Stimulated activated CD4-positive, alpha-beta T cell treated with anti-CD3 and anti-CD28 coated beads, Interleukin-2, amount 100 ng/mL, for 24 hours (primary cell): Measurements from ENCODE around the gene CCER1.

Experiments used
- DNase-seq, 2 donors: peaks; one replicate each; pipeline ENCODE4 v3.0.0-alpha.2; 2020

Gene CCER1

DNA sequence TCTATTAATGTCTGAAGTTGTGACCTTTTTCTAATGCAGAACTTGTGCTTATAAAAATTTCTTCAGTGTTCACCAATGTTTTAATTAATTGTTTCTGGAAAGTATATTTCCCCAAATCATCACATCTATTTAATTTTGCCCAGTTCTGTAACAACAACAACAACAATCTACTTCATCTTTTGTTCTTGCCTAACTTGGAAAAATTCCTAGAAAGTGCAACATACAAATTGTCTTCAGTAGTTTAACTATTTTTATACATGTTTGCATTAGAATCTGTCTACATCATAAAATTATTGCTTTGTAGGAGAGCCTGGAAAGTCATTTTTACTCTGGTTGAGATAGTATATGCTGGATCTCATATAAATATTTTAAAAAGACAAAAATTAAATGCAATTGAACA is 38.5 kb downstream of the CCER1 start:
- no peak for DNase-seq

DNA sequence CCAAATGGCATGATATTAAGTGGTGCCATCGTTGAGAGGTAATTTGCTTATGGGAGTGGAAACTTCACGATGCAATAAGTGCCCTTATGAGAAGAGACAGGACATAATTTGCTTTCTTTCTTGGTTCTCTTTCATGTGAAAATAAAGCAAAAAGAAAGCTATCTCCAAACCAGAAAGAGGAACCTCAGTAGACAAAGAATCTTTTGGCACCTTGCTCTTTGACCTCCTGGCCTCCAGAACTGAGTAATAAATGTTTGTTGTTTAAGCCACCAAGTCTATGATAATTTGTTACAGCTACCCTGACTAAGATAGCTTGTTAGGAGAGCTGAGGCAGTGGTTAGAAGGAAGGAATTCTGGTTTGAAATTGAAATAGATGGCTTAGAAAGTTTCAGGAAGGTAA is 39.6 kb downstream of the CCER1 start:
- no peak for DNase-seq

GRCh38 chr12:90910958-90911357 is 44.0 kb downstream of the CCER1 start:
- no peak for DNase-seq

- no peak for DNase-seq
These were observed 45.8 kb downstream of the CCER1 start for GRCh38 chr12:90909069-90909770.

DNA sequence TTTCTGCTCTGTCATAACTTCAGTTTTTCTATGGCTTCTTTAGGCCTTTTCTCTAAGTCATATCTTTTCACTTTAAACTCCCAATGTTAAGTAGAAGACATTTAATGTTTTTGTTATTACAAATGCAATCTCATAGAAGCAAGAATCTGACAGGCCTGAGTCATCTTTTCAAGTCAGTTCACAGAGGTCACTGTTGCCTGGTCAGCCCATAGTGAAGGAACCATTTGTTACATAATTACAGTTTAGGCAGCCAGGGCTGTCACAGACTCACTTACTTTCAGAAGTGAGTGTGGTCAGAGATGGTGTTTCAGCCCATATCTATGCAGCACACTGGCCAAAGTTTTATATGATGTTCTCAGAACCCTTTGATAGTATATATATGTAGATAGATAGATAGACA is 46.5 kb downstream of the CCER1 start:
- DNase-seq, result no peak

- no peak for DNase-seq
These were observed 49.1 kb downstream of the CCER1 start for GRCh38 chr12:90905691-90906370.

DNA sequence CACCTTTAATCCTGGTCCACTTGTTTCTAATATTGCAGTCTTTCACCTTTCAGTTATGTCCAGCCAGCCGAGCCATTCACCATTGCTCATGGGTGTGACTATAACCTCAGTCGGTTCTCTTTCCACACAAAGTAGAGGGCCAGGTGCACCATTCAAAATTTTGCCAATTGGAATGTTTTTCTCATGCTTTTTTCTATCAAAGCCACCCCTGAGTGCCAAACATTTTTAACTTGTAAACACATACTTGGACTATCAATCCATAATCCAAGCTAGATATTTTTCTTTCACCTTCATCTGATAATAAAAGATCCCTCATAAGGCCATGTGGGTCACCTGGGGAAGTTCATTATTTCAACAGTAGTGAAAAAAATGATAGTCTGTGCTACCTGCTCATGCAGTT is 52.4 kb downstream of the CCER1 start:
- no peak for DNase-seq
